Measurements from ENCODE around the gene GSKIP.

DNA sequence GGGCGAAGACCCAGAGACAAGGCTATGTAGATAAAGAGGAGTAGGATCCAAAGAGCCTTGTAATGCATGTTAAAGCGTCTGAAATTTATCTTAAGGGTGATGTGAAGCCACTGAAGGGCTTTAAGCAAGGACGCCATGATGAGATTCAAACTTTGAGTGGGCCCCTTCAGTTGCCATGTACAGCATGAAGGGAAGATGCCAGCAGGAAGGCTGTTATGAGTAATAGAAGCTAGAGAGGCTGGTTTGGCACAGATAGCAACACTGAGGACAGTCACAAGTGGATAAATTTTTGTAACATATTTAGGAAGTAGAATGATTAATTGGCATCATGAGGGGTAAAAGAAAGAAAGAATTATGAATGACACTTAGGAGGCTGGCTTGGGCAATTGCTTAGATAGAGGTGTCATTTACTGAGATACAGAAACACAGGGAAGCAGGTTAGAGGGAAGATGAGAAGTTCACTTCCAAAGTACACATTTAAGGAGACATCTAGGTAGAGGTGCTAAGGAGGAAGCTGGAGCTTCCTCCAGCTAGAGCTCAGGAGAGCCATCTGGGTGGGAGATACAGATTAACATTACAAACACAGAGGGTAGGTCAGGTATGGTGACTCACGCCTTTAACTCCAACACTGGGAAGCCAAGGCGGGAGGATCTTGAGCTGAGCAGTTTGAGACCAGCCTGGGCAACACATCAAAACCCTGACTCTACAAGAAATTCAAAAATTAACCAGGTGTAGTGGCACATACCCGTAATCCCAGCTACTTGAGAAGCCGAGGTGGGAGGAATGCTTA lies 13.8 kb upstream of the GSKIP start:
- no peak for TF ChIP-seq EP300 (IDR thresholded peaks at IDR 0.05)
- TF ChIP-seq, protein P1, sequence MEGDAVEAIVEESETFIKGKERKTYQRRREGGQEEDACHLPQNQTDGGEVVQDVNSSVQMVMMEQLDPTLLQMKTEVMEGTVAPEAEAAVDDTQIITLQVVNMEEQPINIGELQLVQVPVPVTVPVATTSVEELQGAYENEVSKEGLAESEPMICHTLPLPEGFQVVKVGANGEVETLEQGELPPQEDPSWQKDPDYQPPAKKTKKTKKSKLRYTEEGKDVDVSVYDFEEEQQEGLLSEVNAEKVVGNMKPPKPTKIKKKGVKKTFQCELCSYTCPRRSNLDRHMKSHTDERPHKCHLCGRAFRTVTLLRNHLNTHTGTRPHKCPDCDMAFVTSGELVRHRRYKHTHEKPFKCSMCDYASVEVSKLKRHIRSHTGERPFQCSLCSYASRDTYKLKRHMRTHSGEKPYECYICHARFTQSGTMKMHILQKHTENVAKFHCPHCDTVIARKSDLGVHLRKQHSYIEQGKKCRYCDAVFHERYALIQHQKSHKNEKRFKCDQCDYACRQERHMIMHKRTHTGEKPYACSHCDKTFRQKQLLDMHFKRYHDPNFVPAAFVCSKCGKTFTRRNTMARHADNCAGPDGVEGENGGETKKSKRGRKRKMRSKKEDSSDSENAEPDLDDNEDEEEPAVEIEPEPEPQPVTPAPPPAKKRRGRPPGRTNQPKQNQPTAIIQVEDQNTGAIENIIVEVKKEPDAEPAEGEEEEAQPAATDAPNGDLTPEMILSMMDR (IDR thresholded peaks at IDR 0.05) = no peak
- no peak for TF ChIP-seq POLR2AphosphoS5 (IDR thresholded peaks at IDR 0.05)
- no peak for TF ChIP-seq POLR2A (IDR thresholded peaks at IDR 0.05)

All from sigmoid colon (tissue), 4 donors.